PC-3 (cell line): ENCODE results near the gene TEAD1.

Experiments used
- CTCF ChIP-seq: fragments of 300-600 bp; sonication (generic); conservative IDR thresholded peaks from 2 replicates; pipeline ENCODE4 v1.5.1; 2017; ENCODE audit warnings: antibody characterized with exemption, low read depth, mild to moderate bottlenecking, low read length
- EZH2phosphoT487 ChIP-seq: fragments of 300-600 bp; sonication (generic); IDR thresholded peaks from 2 replicates; pipeline ENCODE4 v1.6.1; 2018; ENCODE audit warnings: mild to moderate bottlenecking, antibody characterized with exemption, low read length, borderline replicate concordance

GRCh38 chr11:12653729-12654128 lies 20.5 kb upstream of the TEAD1 start:
- peak; percentile 14; the same call in 1 of the 2 replicates for TF ChIP-seq CTCF
- no peak for TF ChIP-seq EZH2phosphoT487
